HG02610 (cell line): ENCODE results near the gene ANXA10.
A peak's percentile ranks its signal among the peaks of the same experiment; 100 is the strongest.
"Not testable (repeated sequence)": the region's sequence is repeated elsewhere in the genome, so short reads cannot be mapped to it uniquely, and the experiment has no call there.

Experiments used
- ATAC-seq: cut with Tn5 transposase; IDR thresholded peaks from one replicate; pipeline ENCODE4 v1.9.1; 2021; ENCODE audit warnings: mild to moderate bottlenecking, moderate library complexity; ENCODE audit not compliant: unreplicated experiment

ANXA10 gene

GRCh38 chr4:168153596-168154440, 61.5 kb downstream of the ANXA10 start:
- peak; percentile 89 for ATAC-seq

DNA sequence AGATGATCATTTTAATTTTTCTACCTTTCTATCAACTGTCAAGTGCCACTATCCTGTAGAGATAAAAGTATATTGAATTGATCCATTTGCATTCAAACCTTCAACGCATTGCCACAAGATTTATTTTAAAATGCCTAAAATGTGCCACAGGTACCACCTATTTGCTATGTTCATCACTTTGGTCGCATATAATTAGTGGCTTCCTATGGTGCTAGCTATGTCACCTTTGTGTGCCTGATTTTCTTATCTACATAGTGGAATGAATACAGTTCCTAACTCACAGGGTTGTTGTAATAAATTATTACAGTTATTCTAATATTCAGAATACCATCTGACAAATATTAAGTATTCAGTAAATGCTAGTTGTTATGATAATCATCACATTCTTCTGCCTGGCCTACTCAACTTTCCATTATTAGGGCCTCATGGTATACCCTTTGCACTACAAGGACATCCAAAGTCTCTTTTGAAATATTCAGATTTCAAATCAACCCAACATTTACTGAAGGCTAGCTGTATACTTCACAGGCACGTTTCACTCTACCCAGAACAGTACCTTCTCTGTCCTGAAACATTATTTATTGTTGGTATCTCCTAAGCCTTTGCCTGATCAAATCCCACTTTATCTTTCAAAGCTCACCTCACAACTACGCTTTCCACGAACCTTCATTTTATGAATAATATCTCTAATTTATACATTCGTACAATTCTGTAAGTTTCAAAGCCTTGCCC, 62.4 kb downstream of the ANXA10 start:
- no peak for ATAC-seq

DNA sequence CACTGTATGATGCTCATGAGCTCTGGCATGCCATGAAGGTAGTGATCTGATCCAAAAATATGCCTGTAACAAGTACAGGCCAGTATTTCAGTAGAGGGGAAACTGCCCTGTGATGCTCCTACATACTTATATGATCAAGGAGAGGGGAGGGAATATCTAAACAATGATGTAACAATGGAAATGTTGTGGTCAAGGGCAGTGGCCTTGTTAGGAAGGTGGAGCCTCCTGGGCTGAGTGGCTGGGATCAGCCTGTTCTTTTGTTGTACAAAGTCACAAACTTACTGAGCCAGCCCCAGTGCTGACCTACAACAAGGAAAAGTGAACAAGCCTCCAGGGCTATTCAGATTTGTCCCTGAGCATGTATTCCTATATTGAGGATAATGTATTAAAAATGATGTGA, 70.3 kb downstream of the ANXA10 start:
- ATAC-seq = no peak

- no peak for ATAC-seq
Measured at GRCh38 chr4:168163106-168163505, 70.8 kb downstream of the ANXA10 start.

- ATAC-seq = no peak
Measured at GRCh38 chr4:168164045-168164444, 71.7 kb downstream of the ANXA10 start.

GRCh38 chr4:168164915-168165548, 72.7 kb downstream of the ANXA10 start:
- ATAC-seq = no peak

DNA sequence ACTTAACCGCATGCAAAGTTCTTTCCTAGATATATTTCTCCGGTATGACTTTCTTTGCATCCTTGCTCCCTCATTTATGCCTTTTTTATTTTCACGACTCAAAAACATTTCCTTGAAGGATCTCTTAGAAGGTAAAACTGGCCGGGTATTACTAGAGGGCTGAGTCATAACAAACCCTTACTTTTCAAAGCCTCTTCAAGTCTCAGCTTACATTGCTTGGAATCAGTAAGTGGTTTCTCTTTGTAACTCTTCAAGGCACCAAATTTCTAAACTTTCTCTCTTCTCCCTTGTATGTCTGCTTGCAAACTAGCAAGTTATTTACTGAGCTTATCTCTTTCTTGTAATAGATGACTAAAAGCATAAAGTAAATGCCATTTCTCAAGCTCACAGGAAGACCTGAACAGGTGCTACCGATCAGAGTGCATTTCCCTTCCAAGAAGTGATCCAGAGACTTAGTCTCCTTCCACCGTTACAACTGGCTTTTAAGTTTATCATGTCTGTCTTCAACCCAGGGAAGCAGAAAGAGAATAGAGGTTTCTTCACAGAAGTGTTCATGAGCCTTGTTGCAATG, 75.5 kb downstream of the ANXA10 start:
- peak; percentile 80 for ATAC-seq

- no peak for ATAC-seq
Measured at GRCh38 chr4:168174308-168174707, 82.0 kb downstream of the ANXA10 start.

DNA sequence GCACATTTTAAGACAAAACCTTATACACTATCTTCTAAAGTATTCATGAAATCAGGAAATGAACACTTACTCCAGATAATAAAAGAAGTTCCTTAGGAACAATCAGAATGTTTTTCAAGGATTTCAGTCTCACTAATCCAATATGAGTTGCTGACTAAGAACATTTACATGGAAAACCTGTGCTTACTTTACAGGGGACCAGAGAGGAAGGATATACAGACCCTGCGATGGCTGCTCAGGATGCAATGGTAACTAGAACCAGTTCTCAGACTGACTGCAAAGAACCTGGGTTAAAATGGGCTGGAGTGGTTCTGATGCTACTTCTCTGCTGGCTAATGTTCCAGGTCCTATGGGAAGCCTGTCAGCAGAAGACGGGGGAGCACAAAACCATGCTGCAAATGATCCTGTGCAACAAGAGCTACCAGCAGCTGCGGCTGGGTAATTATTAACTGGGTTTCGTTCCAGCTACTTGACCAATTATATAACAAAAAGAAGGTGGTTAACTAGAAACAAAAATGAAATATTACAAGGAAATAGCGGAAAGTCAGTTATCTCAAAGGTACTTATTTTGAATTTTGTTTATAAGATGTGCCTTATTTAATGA, 85.3 kb downstream of the ANXA10 start:
- ATAC-seq = no peak

- ATAC-seq = no peak
Measured at GRCh38 chr4:168183717-168184571, 91.6 kb downstream of the ANXA10 start.

- peak; percentile 82 for ATAC-seq
Measured at GRCh38 chr4:168188754-168189153, 96.4 kb downstream of the ANXA10 start.

GRCh38 chr4:168197926-168198325, 105.6 kb downstream of the ANXA10 start:
- ATAC-seq = no peak

- peak; percentile 64 for ATAC-seq
Measured at GRCh38 chr4:168199260-168199957, 107.1 kb downstream of the ANXA10 start.

- no peak for ATAC-seq
Measured at GRCh38 chr4:168200685-168201084, 108.3 kb downstream of the ANXA10 start.

DNA sequence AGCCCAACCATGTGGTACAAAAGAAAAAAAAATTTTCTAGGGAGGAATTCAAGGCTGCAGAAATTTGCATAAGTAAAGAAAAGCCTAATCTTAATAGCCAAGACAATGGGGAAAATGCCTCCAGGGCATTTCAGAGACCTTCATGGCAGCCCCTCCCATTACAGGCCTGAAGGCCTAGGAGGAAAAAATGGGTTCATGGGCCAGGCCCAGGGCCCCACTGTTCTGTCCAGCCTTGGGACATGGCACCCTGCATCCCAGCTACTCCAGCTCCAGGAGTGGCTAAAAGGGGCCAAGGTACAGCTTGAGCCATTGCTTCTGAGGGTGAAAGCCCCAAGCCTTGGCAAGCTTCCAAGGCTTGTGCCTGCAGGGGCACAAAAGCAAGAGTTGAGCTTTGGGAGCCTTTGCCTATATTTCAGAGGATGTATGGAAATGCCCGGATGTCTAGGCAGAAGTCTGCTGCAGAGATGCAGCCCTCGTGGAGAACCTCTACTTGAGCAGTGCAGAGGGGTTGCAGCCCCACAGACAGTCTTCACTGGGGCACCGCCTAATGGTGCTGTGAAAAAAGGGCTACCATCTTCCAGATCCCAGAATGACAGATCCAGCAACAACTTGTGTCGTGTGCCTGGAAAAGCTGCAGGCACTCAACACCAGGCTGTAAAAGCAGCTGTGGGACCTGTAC, 111.0 kb downstream of the ANXA10 start:
- no peak for ATAC-seq

DNA sequence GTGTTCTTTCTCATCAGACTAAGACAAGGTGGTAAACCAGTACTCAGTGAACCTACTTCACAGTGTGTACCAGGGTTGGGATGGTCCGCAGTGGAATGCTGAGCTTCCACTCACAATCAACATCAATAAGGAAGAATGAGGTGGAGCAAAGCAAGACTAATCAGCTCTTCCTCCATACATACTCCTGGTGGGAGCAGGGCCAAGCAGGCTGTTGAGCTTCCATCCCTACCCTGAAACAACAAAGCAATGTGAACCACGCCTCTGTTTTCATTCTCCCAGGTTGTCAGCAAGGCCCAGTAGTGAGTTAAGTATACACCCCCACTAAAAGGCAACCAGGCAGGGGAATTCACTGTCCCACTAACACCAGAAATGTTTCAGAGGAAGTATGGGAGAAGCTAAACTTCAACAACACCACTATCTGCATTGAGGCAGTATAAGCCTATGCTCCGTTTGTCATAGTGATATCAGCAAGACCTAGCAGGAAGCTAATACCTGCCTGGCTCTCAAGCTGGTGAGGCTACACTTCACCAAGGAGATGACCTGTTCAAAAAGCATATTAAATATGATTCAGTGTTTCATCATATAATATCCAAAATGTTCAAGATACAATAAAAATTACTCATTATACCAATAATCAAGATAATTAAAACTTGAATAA, 116.7 kb downstream of the ANXA10 start:
- ATAC-seq = no peak

GRCh38 chr4:168212656-168213055, 120.3 kb downstream of the ANXA10 start:
- no peak for ATAC-seq

GRCh38 chr4:168213511-168213910, 121.2 kb downstream of the ANXA10 start:
- not testable (repeated sequence) for ATAC-seq
